Upper lobe of right lung (tissue), 1 donor: ENCODE data around the gene FLT3LG. TPM values are rescaled to one million over a fixed set of nuclear protein-coding genes. Genes with fewer than 3 reads are reported as not detected.

ENCODE experiments used
- ATAC-seq: fragments of 200-7000 bp; cut with Tn5 transposase; one replicate; pipeline ENCODE4 v1.9.1; 2020; ENCODE audit warnings: mild to moderate bottlenecking, moderate library complexity
- DNase-seq: peaks from one replicate; pipeline ENCODE4 v3.0.0-alpha.2; 2020
- H3K27ac ChIP-seq: fragments of 200-600 bp; one replicate; pipeline ENCODE4 v1.8.0; 2022
- H3K27me3 ChIP-seq: fragments of 200-600 bp; one replicate; pipeline ENCODE4 v1.8.0; 2022; ENCODE audit warnings: mild to moderate bottlenecking
- H3K36me3 ChIP-seq: fragments of 200-600 bp; one replicate; pipeline ENCODE4 v1.8.0; 2022
- H3K4me1 ChIP-seq: fragments of 200-600 bp; one replicate; pipeline ENCODE4 v1.8.0; 2022
- H3K4me3 ChIP-seq: fragments of 200-600 bp; one replicate; pipeline ENCODE4 v1.8.0; 2022; ENCODE audit warnings: mild to moderate bottlenecking
- H3K9me3 ChIP-seq: fragments of 200-600 bp; one replicate; pipeline ENCODE4 v1.8.0; 2022
- intact Hi-C: fragments of 100-400 bp; cut with DNase I; formaldehyde crosslinking; loops from one replicate; pipeline ENCODE4 v1.11.0; 2022
- total RNA-seq: library from RNA; stranded (reverse); fragmentation: NEBNext Ultra II Directional; extraction: Animal tissue kit (Norgen Biotek cat#: 25700); gene quantifications from one replicate; pipeline ENCODE4 v1.2.1, GENCODE V29; 2021
- TF ChIP-seq, protein P1 (sequence below): fragments of 200-600 bp; IDR thresholded peaks from one replicate; pipeline ENCODE4 v1.8.0; 2022; ENCODE audit warnings: antibody characterized with exemption
- donor health status: DM: no; HTN: yes; CAD: no; lungs with severe emphysema.

The FLT3LG gene
- total RNA-seq, 1 donor from 2014 or later, result 12.1 TPM

GRCh38 chr19:49475191-49475917, 1.3 kb downstream of the FLT3LG start:
- TF ChIP-seq, protein P1, sequence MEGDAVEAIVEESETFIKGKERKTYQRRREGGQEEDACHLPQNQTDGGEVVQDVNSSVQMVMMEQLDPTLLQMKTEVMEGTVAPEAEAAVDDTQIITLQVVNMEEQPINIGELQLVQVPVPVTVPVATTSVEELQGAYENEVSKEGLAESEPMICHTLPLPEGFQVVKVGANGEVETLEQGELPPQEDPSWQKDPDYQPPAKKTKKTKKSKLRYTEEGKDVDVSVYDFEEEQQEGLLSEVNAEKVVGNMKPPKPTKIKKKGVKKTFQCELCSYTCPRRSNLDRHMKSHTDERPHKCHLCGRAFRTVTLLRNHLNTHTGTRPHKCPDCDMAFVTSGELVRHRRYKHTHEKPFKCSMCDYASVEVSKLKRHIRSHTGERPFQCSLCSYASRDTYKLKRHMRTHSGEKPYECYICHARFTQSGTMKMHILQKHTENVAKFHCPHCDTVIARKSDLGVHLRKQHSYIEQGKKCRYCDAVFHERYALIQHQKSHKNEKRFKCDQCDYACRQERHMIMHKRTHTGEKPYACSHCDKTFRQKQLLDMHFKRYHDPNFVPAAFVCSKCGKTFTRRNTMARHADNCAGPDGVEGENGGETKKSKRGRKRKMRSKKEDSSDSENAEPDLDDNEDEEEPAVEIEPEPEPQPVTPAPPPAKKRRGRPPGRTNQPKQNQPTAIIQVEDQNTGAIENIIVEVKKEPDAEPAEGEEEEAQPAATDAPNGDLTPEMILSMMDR, result no peak
- Histone ChIP-seq H3K27me3 (no peaks in the 10 kb centered on the region), H3K36me3 (no peaks in the 10 kb centered on the region), H3K4me3 (no peak overlapping the region), H3K27ac (peak overlapping the region; percentile 11), H3K4me1 (peaks cover 6% of the 10 kb centered on the region), H3K9me3 (no peaks in the 10 kb centered on the region)
- DNase-seq (no peak), ATAC-seq (no peak)
- intact Hi-C loops, result no loop called here

- no peaks in the 10 kb centered on the region for H3K27me3 ChIP-seq
- ATAC-seq (peak; percentile 20), DNase-seq (no peak)
Observed at GRCh38 chr19:49475995-49476880, 2.2 kb downstream of the FLT3LG start.

DNA sequence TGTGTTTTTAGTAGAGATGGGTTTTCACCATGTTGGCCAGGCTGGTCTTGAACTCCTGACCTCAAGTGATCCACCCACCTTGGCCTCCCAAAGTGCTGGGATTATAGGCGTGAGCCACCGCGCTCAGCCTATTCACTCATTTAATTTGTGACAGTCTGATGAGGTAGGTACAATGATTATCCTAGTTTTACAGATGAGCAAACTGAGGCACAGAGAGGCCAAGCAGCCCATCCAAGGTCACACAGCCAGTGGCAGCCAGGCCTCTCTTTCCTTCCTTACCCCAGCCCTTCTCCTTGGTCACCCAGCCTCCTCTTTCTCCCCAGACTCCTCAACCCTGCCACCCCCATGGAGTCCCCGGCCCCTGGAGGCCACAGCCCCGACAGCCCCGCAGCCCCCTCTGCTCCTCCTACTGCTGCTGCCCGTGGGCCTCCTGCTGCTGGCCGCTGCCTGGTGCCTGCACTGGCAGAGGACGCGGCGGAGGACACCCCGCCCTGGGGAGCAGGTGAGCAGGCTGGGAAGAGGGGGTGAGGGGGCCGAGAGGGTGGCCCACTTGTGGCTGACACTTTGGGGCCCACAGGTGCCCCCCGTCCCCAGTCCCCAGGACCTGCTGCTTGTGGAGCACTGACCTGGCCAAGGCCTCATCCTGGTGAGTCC, 6.1 kb downstream of the FLT3LG start:
- Histone ChIP-seq H3K36me3 (no peaks in the 10 kb centered on the region), H3K4me3 (no peak overlapping the region), H3K27me3 (no peaks in the 10 kb centered on the region), H3K4me1 (no peaks in the 10 kb centered on the region), H3K27ac (no peak overlapping the region), H3K9me3 (no peaks in the 10 kb centered on the region)
- no peak for DNase-seq
- intact Hi-C loops, result no loop called here
- TF ChIP-seq, protein P1, result no peak
- ATAC-seq, result no peak

More at GRCh38 chr19:49475995-49476880, 2.2 kb downstream of the FLT3LG start:
- Histone ChIP-seq H3K9me3 (no peaks in the 10 kb centered on the region), H3K27ac (no peak overlapping the region), H3K36me3 (no peaks in the 10 kb centered on the region), H3K4me1 (peaks cover 6% of the 10 kb centered on the region), H3K4me3 (no peak overlapping the region)
- TF ChIP-seq, protein P1, result peak; percentile 23
- intact Hi-C loops, result no loop called here

DNA sequence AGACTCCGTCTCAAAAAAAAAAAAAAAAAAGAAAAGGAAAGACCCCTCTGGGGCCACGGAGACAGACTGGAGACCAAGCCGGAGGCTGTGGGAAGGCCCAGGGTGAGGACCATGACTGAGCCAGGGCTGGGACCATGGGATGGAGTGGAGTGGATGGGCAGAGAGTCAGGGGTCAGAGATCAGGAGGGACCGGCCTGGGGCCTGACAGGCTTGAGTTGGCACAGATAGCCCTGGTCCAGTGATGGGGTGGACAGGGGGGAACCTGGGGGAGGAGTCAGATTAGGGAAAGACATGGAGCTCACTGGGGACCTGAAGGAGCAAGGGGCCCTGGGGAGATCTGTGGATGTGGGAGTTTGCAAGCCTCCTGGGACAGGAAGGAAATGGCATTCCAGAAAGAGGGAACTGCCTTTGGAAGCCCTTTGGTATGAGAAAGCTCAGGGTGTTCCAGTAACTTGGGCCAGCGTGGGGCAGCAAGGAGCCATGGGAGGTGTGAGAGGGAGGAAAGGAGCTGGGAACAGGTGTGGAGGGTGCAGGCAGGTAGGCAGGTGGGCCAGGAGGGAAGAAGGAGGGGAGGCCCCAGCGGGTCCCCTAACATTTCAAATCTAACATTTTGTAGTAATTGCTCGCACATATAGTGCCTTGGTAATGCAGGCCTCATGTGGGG, 7.1 kb downstream of the FLT3LG start:
- TF ChIP-seq, protein P1, result no peak
- Histone ChIP-seq H3K36me3 (no peaks in the 10 kb centered on the region), H3K4me3 (no peak overlapping the region), H3K27me3 (no peaks in the 10 kb centered on the region), H3K4me1 (no peaks in the 10 kb centered on the region), H3K9me3 (no peaks in the 10 kb centered on the region), H3K27ac (no peak overlapping the region)
- no peak for DNase-seq
- ATAC-seq, result no peak
- intact Hi-C loops, result no loop called here

DNA sequence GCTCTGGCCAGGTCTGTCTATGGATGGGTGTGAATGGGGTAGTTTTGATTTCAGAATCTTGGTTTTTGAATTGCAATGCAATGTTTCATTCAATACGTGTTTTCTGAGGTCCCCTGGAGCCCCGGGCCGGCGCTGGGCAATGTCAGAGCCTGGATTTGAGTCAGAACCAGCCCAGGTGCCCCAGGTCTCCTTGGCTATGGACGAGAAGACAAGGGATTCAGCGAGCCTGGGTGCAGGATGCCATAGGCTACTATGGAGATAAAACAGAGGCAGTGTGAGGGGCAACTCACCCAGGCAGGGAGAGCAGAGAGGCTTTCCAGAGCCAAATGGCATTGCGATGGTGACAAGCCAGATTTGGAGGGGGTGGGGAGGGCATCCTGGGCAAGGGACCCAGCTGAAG, 12.2 kb downstream of the FLT3LG start:
- ATAC-seq (no peak), DNase-seq (no peak)

More for the DNA sequence above, 12.2 kb downstream of the FLT3LG start:
- intact Hi-C loops, result no loop called here
- TF ChIP-seq, protein P1, result no peak
- Histone ChIP-seq H3K9me3 (no peaks in the 10 kb centered on the region), H3K36me3 (peaks cover 26% of the 10 kb centered on the region), H3K27me3 (no peaks in the 10 kb centered on the region), H3K4me3 (no peak overlapping the region), H3K27ac (no peak overlapping the region), H3K4me1 (peaks cover 22% of the 10 kb centered on the region)
